Measurements from ENCODE around the gene HEBP1.

HEBP1 gene

GRCh38 chr12:12946686-12947355 is 53.2 kb downstream of the HEBP1 start:
- no peak for DNase-seq

- no peak for DNase-seq
Observed at GRCh38 chr12:12945591-12945990, 54.5 kb downstream of the HEBP1 start.

- DNase-seq = no peak
Observed at GRCh38 chr12:12943586-12944260, 56.3 kb downstream of the HEBP1 start.

- DNase-seq = no peak
Observed at GRCh38 chr12:12941450-12942350, 58.4 kb downstream of the HEBP1 start.

- DNase-seq = no peak
Observed at GRCh38 chr12:12939888-12940287, 60.2 kb downstream of the HEBP1 start.

- DNase-seq = no peak
Observed at GRCh38 chr12:12938541-12938940, 61.5 kb downstream of the HEBP1 start.

GRCh38 chr12:12936983-12937491 is 63.0 kb downstream of the HEBP1 start:
- no peak for DNase-seq

- no peak for DNase-seq
Observed at GRCh38 chr12:12934556-12934955, 65.5 kb downstream of the HEBP1 start.

- DNase-seq = no peak
Observed at GRCh38 chr12:12933742-12934141, 66.3 kb downstream of the HEBP1 start.

GRCh38 chr12:12930633-12931219 is 69.3 kb downstream of the HEBP1 start:
- DNase-seq = no peak

- DNase-seq = no peak
Observed at GRCh38 chr12:12929696-12930095, 70.4 kb downstream of the HEBP1 start.

- peak; percentile 87 to 88 for DNase-seq
Observed at GRCh38 chr12:12927211-12928079, 72.6 kb downstream of the HEBP1 start.

- DNase-seq = no peak
Observed at GRCh38 chr12:12926571-12927071, 73.4 kb downstream of the HEBP1 start.

GRCh38 chr12:12925388-12925787 is 74.7 kb downstream of the HEBP1 start:
- DNase-seq = no peak
